ENCODE results near the gene NELL1.

NELL1 gene

DNA sequence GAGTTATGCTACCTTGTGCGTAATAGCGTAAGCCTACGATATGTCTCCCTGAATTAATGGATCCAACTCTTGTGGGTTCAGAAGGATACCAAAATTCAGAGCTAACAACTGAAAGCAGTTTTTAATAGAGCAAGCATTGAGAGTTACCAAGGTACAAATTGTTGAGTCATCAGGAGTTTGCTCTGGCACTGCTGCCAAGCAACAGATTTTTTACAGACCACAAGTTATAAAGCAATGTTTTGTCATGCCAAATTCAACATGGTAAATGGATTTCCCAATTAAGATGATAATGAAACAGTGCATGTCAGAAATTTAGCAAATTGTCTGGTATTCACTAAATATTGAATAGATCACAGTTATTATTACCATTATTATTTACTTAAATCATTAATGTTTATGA is 295.6 kb downstream of the NELL1 start:
- no peak for DNase-seq (ENCODE audit: low read depth in 2 of 2)

DNA sequence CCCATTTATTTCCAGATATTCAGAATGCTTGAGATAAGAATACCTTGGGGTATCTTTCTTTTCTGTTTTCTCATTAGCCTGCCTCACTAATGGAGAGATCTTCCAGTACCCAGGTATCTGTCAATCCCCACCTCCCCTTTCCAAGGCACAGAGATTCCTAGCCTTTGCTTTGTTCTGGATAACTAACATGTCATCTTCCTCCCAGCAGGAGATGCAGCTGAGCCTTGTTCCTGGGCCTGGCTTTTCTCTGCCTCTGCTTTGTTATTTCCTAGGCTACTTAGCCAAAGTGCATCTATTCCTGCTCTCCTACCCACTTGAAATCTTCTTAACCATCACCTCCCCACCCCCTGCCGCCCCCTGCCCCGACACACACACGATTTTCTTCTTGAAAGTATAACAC is 297.1 kb downstream of the NELL1 start:
- no peak for DNase-seq (ENCODE audit: low read depth in 2 of 2)

DNA sequence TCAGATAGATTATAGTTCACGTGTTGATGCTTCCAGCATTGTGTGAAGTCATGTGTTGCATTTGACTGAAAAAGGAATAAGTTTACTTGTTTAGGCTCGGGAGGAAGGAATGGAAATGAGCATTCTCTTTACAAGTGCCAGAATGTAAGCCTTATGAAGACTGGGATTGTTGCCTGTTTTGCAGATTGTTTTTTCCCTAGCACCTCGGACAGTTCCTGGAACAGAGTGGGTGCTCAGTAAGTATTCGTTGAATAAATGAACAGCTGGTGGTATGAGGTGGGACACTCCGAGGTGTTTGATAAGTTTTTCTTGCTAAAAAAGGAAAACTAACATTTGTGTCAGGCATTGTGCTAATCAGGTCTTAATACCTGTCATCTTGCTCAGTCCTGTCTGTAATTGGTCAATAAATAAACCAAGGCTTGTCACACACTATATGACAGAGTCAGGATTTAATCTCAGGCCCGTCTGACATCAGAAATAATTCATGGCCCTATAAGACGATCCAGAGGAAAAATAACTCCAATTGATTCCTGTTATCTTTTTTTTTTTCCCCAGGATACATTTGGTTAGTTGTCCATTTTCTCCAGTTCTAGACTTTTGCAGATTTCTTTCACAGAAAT is 304.7 kb downstream of the NELL1 start:
- DNase-seq (ENCODE audit: low read depth in 2 of 2) = no peak

DNA sequence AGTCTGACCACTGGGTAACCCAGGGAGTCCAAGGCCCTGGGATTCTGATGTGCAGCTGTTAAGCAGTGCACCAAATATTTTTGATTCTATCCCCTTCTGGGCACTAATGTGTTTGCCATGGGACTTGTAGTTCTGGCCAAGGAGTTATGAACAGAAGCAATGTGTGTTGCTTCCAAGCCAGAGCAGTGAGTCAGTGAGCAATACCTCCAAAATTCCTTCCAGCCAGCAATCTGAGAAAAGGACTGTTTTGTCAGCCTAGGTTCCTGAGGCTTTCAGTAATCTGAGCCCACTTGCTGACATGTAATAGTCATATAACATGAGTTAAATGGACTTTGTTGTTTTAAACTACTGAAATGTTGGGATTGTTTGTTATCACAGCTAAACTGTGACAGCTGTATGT is 311.4 kb downstream of the NELL1 start:
- DNase-seq (ENCODE audit: low read depth in 2 of 2) = no peak

DNA sequence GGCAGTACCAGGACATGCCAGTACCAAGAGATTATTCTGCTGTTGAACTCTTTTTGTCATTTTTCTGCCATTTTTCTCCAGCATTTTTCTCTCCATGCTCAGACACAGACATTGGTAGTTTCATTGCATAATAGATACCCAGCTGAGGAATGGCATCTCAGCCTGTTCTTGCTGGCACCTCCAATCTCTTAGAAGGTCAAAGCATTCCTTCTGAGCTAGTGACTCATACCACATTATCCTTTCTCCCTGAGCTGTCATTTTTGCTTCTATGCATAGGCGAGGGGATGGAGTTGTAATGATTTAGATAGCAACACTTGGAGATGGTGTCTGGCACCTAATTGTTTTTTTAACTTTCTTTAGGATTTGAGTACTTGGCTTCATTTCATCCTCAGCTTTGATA is 321.1 kb downstream of the NELL1 start:
- no peak for DNase-seq (ENCODE audit: low read depth in 2 of 2)

DNA sequence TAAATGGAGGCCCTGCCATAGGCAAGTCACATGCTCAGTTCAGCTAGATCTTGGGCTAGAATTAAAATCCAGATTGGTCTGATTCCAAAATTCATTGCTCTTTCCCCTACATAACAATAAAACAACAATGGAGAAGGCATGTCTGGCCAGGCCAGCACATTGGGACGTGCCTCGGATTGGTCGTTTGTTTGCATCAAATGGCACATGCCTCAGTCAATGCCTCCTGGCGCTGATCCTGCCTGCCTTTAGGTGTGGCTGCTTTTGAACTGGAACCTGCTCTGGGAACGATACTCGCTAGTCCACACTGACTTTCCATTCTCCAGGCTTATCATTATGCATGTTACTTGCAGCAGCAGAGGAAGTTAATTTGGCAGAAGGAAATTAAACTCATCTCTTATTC is 322.1 kb downstream of the NELL1 start:
- DNase-seq (ENCODE audit: low read depth in 2 of 2) = no peak

DNA sequence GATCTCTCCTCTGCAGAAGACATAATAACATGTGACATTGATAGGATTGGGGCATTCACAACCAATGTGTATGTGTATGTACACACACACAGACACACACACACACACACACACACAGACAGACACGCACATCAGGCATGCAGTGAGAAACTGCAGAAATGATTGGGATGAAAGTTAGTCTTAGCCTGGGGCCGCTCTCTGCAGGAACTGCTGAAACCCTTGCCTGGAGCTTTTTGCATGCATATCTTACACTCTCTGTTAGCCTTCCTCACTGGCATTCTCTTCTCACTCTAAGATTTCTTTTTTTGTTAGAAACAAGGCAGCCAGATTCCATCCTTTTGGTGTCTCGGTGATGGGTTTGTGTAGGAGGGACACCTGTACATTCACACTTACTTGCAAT is 337.9 kb downstream of the NELL1 start:
- no peak for DNase-seq (ENCODE audit: low read depth in 2 of 2)

DNA sequence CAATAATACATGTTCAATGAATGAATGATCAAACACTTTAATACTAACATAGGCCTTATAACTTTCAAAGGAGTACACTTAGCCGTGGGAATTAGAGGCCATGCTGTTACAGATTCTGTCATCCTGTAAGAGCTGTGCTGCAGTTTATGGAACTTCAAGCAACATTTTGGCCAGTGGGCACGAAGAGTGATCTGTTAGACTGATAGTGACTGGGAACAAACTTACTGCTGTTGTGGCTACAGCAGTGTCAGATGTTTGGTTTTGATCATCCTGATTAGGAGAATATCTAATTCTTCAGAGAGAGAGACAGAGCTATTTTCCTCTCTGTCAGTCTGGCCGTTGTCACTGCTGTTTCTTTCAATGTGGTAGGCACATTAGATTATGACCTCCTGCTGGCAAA is 348.9 kb downstream of the NELL1 start:
- DNase-seq (ENCODE audit: low read depth in 2 of 2) = no peak

DNA sequence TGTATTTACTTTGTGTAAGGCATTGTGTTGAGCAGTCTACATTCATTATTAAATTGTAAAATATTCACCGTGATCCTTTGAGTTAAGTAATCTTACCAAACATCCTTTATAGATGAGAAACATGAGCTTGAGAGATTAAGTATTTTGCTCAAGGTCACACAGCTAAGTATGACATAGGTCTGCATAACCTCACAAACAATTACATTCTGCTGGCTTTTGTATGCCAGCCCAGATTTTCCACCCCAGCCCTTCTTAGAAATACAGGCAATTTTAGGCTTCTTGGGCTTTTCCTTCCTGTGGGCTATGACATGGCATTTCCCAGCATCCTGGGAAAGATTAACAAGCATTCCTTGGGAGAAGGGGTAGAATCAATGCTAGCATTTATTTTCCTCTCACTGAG is 357.3 kb downstream of the NELL1 start:
- DNase-seq (ENCODE audit: low read depth in 2 of 2) = no peak

DNA sequence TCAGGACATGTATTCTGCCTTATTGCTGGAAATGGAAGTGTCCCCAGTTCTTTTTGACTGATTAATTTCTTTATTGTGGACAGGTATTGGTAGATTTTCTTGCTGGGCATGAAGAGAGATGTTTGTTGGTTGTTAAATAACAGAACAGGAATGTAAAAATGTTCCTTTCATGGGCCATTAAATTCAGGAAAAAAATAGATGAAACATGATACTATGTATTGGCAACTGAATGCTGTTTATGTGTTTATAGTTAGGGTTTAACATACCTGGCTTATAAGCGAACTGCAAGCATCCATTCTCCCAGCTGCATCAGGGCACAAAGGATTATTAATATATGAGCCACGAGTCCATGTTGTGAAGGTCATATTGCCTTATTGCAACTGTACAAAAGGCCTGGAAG is 368.5 kb downstream of the NELL1 start:
- no peak for DNase-seq (ENCODE audit: low read depth in 2 of 2)

DNA sequence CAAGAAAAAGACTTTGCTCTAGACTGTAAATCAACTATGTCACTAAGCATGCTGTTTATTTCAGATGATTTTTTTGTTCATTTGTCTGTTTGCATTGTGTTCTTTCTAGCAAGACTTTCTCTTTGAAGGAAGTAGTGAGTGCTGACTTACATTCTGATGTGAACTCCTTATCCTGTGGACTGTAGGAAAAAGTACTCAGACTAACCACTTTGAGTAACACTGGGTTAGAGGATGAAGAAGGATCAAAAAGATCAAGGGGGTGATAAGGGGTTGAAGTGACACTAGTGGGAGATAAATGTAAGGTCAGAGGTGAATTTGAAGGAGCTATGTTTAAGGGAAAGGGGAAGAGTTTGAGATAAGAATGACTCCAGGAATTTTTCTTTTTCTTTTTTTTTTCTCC is 369.4 kb downstream of the NELL1 start:
- no peak for DNase-seq (ENCODE audit: low read depth in 2 of 2)

DNA sequence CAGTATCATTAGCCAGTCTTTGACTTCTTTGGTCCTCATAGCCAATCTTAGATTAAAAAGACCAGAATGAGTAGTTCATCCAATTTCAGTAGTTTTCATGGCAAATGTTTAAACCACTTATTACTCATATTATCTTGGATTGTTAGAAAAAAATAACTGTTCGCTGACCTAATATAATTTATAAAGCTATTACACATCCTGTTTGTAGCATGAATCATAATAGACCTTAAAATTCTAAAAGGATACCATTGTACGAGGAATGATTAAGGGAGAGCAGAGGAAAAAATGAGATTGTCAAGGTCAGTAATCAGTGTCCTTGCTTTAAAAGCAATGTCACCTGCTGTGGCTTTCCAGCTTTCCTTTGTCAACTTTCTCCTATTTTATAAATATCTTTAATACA is 371.2 kb downstream of the NELL1 start:
- no peak for DNase-seq (ENCODE audit: low read depth in 2 of 2)

DNA sequence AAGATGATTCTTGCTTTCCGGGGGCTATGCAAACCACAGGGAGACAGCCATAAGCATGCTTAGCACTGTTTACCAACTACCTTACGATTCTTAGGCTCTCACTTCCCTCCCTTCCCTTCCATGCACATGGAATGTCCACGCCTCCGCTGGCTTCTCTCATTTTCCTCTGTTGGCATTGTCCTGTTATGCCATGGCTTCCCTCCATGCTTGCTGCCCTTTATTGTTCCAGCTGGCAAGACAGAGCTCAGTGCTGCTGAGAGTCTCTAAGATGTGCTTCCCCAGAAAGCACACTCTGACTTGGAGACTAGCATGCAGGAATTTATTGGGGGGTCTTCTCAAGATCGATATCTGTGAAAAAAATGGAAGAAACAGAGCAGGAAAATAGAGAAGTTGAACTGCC is 379.2 kb downstream of the NELL1 start:
- no peak for DNase-seq (ENCODE audit: low read depth in 2 of 2)

DNA sequence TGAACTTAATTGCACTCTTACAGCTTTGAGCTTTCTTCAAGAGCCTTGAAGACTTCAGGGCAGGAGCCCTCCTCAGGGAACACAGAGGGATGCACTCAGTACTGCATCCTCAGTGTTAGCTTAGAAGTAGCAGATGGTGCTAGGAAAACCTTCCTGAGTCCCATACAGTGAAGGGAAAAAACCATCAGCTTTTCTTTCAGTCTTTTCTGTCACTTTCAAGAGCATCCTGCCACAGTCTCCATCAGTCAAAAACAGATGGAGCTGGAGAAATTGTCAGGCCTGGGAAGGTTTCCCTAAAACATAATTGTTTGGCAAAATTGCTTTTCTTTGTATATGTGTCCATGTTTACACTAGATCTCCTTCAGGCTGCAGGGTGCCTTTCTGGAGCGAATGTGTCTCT is 384.1 kb downstream of the NELL1 start:
- no peak for DNase-seq (ENCODE audit: low read depth in 2 of 2)

DNA sequence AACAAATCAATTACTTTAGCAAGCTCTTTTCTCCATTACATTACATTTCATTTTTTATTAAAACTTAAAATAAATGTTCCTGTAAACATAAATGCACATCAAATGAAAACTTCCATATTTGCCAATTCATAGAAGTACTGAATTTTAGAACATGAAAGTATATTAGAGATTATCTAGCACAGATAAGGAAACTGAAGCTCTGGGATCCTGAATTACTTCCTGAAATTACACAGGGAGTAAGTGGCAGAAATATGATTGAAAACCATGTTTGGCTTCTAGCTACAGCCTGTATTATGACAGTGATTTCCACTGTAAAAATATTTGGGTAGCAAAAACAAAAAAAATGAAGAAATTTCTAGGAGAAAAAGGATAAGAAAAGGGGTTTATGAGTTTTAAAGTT is 387.3 kb downstream of the NELL1 start:
- no peak for DNase-seq (ENCODE audit: low read depth in 2 of 2)

DNA sequence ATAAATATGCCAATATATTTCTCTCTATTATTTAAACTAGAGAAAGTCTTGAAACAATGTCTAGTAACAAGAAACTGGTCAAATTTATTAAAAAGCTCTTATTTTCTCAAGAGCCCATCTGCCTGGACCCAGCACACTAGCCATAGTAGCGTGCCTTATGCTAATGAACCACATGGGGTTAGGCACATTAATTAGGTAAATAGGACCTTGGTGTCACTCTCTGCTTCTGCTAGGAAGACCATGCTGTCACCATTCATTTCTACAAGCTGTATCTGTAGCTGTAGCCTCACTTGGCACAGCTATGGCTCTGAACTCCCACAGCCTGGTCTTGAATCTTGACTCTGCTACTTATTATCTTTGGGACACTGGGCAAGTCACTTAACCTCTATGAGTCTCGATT is 390.5 kb downstream of the NELL1 start:
- no peak for DNase-seq (ENCODE audit: low read depth in 2 of 2)

DNA sequence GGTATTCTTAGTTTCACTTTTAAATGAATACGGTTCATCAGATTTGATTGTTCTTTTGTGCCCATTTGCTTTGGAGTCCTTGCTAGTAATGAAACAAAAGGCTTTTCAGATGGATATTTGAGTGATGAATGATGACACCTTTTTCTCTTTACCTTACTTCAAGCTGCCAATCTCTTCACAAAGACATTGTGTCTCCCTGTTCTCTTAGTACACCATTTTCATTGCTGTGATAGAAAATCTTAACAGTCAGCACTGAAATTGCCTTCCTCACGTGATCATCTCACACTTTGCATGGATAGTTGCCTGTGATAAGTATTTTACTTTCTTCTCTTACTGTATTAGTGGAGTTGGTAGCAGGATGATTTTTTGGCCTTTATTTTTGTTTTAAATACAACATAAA is 396.6 kb downstream of the NELL1 start:
- DNase-seq (ENCODE audit: low read depth in 2 of 2) = no peak

DNA sequence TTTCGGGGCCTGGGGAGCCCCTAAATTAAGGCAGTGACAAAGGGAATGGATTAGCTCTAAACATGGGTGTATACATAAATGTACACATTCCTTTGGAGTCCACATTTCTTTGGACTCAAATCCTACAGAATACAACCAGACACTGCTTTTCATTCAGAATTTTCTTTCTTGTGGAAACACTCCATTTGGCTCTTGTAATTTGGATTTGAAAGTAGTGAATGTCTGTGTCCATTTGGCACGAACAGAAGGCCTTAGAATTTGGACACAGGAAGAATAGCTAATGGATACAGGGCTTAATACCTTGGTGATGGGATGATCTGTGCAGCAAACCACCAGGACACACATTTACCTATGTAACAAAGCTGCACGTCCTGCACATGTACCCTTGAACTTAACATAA is 399.5 kb downstream of the NELL1 start:
- no peak for DNase-seq (ENCODE audit: low read depth in 2 of 2)

DNA sequence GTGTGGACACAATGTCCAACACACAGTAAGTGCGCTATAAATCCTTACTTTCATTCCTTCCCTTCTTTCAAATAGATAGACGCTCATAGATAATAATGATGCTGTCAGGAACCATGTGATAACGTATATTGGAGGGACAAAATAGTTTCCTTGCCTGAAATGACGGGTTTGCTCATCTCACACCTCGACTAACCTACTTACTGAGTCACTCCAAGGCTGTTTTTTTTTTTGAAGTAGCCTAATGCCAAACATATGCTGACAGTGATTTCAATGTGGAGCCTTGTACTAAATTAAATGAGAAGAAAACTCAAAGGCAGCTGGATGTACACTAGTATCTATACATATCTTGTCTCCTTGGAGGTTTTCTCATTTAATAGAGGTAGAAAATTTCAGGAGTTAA is 400.5 kb downstream of the NELL1 start:
- DNase-seq (ENCODE audit: low read depth in 2 of 2) = no peak

DNA sequence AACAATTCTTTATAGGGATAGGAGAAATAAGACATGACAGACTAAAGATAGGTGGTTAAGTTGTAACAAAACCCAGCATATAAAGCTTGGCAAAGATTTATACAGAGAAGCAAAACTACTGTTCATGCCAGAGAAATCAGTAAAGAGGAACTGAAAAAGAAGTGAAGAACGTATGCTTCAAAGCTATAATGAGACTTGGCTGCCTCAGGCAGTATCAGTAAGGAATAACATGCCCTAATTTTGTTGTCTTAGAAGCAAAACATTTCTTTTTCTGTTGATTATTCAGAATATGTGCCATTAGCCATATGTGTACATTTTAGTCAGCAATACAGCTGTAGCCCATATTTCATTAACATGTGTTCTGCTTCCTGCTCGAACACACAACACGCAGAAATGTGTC is 403.2 kb downstream of the NELL1 start:
- no peak for DNase-seq (ENCODE audit: low read depth in 2 of 2)

DNA sequence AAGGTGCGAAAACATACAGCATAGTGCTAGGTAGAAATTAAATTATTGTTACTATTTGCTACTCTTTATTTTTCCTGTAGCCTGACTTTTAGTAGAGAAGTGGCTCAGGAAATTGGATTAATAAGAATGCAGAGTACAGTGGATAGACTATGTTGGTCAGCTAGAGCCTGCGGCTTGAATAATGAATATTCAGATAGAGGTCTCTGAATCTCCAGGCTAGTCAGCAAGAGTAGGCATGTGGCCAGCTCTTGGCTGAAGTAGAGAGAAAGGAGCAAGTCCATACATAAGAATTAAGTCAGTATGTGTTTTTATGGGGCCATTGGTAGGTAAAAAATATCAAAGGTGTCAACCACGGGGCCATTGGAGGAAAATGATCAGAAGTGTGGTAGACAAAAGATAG is 413.5 kb downstream of the NELL1 start:
- DNase-seq (ENCODE audit: low read depth in 2 of 2) = no peak

DNA sequence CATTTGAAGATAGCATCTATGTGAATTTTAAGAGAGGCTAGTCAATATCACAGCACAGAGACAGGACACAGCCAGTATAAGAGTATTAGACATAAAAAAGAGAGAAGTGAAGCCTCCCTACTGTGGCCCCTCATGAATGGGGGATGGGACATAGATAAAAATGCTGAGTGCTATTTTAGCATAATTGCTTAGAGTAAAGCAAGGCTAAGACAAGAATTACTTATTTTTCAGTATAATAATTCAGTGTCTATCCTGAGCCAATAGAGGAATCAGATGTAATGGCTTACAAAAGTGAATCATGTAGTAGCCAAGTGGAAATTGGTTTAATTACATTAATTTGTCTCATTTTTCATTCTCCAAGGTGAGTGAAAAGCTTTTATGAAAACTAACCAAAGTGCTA is 419.5 kb downstream of the NELL1 start:
- DNase-seq (ENCODE audit: low read depth in 2 of 2) = no peak

DNA sequence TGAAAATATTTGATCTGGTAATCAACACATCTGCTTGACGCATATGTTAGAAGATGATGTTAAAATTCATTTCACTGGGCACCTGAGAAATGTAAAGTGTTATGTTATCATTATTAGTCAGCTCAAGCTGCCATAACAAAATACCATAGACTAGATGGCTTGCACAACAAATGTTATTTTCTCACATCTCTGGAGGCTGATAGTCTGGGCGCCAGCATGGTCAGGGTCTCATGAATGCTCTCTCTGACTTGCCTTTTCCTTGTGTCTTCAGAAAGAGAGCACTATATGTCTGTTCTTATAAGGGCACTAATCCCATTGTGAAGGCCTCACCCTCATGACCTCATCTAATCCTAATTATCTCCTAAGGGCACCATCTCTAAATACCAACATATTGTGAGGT is 435.3 kb downstream of the NELL1 start:
- DNase-seq (ENCODE audit: low read depth in 2 of 2) = no peak

DNA sequence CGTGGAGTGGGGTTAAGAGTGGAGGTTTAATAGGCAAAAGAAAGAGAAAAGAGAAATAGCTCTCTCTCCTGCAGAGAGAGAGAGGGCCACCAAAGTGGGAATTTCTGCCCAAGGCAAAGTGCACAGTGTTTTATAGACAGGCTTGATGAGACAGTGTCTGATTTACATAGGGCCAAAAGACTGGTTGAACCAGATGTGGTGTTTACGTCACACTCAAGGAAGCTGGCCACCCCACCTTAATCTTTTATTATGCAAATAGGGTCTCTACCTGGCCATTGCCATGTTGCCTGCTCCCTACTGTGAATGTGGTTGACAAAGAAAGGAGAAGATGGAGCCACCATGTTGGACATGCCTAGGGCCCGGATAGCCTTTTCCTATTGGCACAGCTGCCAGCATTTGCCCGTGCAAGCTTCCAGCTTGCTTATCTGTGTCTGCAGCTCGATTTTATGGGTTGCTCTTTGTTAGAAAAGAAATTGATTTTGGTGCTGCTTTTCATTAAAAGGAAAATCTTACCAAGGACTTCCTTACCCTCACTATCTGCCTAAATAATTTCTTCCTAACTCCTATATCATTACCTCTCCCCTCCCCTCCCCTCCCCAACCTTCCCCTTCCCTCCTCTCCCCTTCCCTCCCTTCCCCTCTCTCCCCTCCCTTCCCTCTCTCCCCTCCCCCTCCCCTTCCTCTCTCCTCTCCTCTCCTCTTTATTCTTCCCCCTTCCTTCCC is 436.0 kb downstream of the NELL1 start:
- DNase-seq (ENCODE audit: low read depth in 2 of 2) = no peak

Measured in stimulated activated CD4-positive, alpha-beta T cell treated with anti-CD3 and anti-CD28 coated beads, Interleukin-1b, Interleukin-23, amount 100 ng/mL, for 1 hour (primary cell).